Subcutaneous adipose tissue (tissue), 4 donors: ENCODE data around the gene DGCR2. TPM values are rescaled to one million over a fixed set of nuclear protein-coding genes. Genes with fewer than 3 reads are reported as not detected.

Experiments
- CTCF ChIP-seq: fragments of 450-650 bp; IDR thresholded peaks from one replicate; pipeline ENCODE4 v1.5.1; 2016; ENCODE audit warnings: low read depth, mild to moderate bottlenecking, control low read depth, antibody characterized with exemption, moderate library complexity
- total RNA-seq, 4 donors: library from RNA; depleted of rRNA; stranded (reverse); fragments of >200 nt; gene quantifications; one replicate each; pipeline ENCODE4 v1.1.0, GENCODE V29; 2016

The DGCR2 gene
- total RNA-seq, 4 donors from 2014 or later, result 22.3 to 47.1 (median 30.5) TPM

- no peak for TF ChIP-seq CTCF
Measured at GRCh38 chr22:19139001-19139356, 16.8 kb upstream of the DGCR2 start.

DNA sequence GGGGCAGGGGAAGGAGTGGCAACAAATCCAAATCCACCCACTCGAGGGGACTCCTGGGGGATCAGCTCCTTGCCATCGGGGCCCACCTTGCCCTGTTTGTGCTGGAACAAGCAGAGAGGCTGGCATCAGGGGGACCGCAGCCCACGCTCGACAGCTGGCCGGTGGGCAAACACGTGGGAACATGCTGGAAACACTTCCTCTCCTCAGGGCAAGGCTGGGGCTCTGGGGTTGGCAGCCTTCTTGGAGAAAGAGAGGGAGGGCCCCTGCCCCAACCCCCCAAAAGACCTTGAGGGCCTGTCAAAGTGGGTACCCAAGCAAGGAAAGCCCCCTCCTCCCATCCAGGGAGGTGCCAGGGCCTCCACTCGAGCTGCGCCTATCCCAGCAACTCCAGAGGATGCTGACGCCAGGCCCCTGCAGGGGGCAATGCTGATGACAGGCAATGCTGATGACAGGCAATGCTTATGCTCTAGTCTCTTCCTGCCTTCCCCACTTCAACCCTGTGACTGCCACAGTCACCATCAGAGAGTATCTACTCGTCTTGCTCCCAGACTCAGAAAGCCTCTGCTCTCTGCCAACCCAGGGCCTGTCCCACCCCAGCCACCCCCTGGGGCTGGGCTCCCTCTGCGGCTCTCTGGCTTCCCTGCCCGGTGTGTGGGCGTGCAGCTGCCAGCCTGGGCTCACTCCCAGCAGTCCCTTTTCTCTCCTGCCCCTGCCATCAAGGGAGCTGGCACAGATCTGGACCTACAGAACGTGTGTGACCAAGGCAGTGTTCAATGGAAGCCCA lies 16.2 kb upstream of the DGCR2 start:
- TF ChIP-seq CTCF, result no peak

DNA sequence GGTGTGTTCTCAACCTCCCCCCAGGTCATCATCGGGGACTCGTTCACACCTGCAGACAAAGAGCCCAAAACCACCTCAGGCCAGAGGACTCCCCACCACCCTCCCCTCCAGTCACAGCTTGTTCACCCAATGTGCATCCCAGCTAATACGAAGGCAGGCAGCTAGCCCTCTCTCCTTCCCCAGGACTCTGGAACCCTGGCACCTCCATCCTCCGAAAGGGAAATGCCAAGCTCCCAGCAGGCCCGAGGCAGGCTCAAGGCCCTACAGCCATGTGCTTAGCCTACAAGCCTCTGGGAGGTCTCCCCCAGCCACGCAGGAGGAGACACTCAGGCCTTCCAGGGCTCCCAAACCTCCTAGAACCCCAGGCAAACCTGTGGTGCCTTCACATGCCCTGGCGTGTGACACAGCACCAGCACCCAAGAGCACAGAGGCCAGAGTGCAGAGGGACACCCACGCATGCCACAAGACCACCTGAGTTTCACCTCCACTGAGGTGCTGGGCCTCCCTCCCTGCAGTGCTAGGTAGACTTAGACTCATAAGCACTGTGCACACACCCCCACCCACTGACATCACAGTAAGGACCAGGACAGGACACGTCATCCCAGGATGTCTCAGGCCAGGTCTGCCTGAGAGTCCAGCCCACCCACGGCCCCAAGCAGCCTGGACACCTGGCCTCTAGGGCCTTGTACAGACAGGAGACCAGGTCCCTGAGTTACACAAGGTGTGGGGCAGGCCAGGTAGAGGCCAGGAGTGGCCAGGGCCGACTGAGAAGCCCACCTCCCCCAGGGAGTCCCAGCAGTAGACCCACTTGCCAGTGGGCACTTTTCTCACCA lies 15.4 kb upstream of the DGCR2 start:
- TF ChIP-seq CTCF, result no peak

GRCh38 chr22:19136915-19137314 lies 14.7 kb upstream of the DGCR2 start:
- TF ChIP-seq CTCF, result no peak

DNA sequence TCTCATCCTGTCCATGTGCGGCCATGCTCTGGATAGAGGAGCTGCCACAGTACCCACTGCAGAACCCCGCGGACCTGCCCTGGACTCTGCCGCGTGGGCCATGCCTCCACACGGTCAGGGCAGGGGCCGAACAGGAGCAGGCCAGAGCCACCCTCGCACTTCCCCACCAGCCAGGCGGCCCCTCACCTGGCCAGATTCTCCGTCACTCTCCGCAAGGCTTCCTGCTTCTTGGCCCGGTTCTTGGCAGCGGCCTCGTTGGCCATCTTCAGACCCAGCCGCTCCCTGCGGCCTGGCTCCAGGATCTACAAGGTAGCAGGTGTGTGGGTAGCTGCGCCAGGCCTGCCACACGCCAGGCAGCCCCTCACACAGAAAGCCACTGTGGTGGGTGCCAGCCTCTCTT lies 12.7 kb upstream of the DGCR2 start:
- TF ChIP-seq CTCF, result no peak

GRCh38 chr22:19134176-19134831 lies 12.1 kb upstream of the DGCR2 start:
- no peak for TF ChIP-seq CTCF

GRCh38 chr22:19133561-19133960 lies 11.3 kb upstream of the DGCR2 start:
- TF ChIP-seq CTCF, result no peak
